GM13977 (cell line): ENCODE data around the gene NF2.

Experiments
- DNase-seq: peaks from one replicate; pipeline ENCODE4 v3.0.0; 2012; ENCODE audit warnings: low spot score
- CTCF ChIP-seq: IDR thresholded peaks from 2 replicates; pipeline ENCODE4 v1.5.1; 2012; ENCODE audit warnings: mild to moderate bottlenecking, control low read depth; ENCODE audit not compliant: insufficient read depth; ENCODE audit errors: extremely low read depth, missing control alignments
- in situ Hi-C: fragments of 300-500 bp; cut with MboI; formaldehyde crosslinking; loops from one replicate; pipeline ENCODE4 v1.12.0; 2022; ENCODE audit warnings: low sequenced_read_pairs, low pct_unique_long_range_greater_than_20kb, mixed read lengths, inconsistent platforms; ENCODE audit not compliant: unreplicated experiment

Gene NF2

DNA sequence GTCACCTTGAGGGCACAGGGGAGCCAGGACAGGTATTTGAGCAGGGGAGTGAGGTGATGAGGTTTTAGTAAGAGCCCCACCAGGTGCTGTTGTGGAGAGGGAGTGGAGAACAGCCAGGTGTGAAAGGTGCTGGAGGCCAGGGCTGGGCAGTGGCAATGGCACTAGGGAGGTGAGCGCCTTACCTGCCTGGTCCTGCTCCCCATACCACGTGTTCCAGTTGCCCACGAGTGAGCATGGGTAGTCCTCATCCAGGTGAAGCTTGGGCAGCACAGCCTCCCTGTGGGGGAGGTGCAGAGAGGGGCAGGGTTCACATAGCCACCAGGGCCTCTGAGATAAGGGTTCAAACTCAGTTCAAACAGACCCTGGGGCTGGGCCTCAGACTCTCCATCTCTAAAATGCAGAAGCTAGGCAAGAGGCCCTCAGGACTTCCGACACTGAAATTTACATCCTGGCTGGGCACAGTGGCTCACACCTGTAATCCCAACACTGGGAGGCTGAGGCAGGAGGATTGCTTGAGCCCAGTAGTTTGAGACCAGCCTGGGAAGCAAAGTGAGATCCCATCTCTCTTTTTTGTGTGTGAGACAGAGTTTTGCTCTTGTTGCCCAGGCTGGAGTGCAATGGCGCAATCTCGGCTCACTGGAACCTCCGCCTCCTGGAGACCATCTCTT, 34.3 kb upstream of the NF2 start:
- no peak for TF ChIP-seq CTCF
- in situ Hi-C loops, result no loop called here

DNA sequence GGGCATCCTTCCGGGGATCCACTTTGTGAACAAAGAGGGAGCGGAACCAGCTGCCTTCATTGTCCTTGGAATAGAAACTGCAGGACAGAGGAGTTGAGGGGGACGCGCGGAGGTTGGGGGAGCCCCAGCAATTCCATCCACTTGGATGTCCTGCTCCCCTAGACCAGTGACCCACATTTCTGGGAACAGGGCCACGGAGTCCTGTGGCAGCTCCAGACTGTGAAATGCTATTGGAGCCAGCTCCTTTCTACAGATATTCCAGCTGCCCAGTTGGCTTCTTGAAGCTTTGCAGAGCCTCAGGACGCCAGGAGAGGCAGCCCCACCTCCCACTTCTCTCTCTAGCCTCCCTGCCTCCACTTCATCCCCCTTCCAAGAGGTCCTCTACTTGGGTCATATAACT, 33.0 kb upstream of the NF2 start:
- no peak for DNase-seq
- in situ Hi-C loops, result no loop called here
- no peak for TF ChIP-seq CTCF

More for the DNA sequence above, 34.3 kb upstream of the NF2 start:
- DNase-seq, result no peak

- TF ChIP-seq CTCF, result no peak
- in situ Hi-C loops, result no loop called here
- DNase-seq, result no peak
Measured at GRCh38 chr22:29570912-29571549, 32.4 kb upstream of the NF2 start.

- no peak for DNase-seq
- TF ChIP-seq CTCF, result no peak
- in situ Hi-C loops, result no loop called here
Measured at GRCh38 chr22:29574762-29575450, 28.5 kb upstream of the NF2 start.

GRCh38 chr22:29578462-29579200, 24.8 kb upstream of the NF2 start:
- TF ChIP-seq CTCF, result no peak
- in situ Hi-C loops, result no loop called here
- DNase-seq, result no peak

GRCh38 chr22:29580200-29580810, 23.1 kb upstream of the NF2 start:
- peak; percentile 70 for DNase-seq
- TF ChIP-seq CTCF, result no peak
- in situ Hi-C loops, result no loop called here
